Suppressor macrophage treated with lipopolysaccharide for 1 hour (primary cell): ENCODE results near the gene TAGAP.

Experiments
- DNase-seq, 3 donors: peaks; one replicate each; pipeline ENCODE4 v3.0.0-alpha.2; 2020 to 2022

TAGAP gene

GRCh38 chr6:159071843-159072769 lies 27.3 kb upstream of the TAGAP start:
- DNase-seq, result no peak

GRCh38 chr6:159068904-159069578 lies 24.2 kb upstream of the TAGAP start:
- DNase-seq, result no peak

- DNase-seq, result no peak
Observed at GRCh38 chr6:159067334-159067733, 22.5 kb upstream of the TAGAP start.

GRCh38 chr6:159066483-159066882 lies 21.7 kb upstream of the TAGAP start:
- no peak for DNase-seq

- no peak for DNase-seq
Observed at GRCh38 chr6:159065759-159066329, 21.1 kb upstream of the TAGAP start.

- DNase-seq, result no peak
Observed at GRCh38 chr6:159065091-159065490, 20.3 kb upstream of the TAGAP start.

DNA sequence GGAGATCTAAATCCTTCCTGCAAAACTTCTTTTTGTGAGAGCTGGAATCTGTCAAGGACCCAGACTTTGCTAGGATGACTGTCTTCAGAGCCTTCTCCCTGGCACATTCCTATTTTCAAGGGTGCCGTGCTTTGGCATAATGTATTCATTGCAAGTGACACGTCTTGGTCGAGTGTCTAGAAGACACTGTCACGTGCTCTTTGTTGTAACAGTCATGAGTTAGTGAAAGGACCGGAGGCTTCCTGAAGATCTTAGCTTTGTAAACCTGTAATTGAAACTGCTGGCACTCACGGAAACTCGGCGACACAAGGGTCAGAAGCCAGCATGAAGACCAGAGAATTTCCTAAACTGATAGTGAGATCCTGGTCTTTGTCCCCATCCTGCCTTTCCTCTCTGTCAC lies 19.7 kb upstream of the TAGAP start:
- peak in 1 of 3 donors; percentile 50 for DNase-seq

DNA sequence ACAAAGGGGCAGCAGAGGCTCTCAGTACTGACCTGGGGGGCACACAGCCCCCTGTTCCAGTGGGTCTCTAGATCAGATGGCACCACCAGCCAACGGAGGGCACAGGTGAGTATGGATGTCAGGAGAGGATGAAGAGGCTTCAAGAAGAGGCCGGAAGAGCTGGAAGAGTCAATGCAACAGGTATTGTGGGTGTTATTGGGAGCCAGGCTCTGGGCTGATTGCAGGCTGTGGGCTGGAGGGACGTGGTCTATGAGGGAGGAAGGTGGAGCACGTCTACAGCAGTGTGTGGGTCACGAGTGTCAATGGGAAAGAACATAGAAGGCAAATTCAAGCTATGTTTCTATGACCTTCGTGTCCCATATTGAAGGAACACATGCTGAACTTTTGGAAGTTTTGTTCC lies 18.8 kb upstream of the TAGAP start:
- no peak for DNase-seq

GRCh38 chr6:159062976-159063375 lies 18.2 kb upstream of the TAGAP start:
- DNase-seq, result peak; percentile 39 to 81 (median 75)

- peak in 1 of 3 donors; percentile 54 for DNase-seq
Observed at GRCh38 chr6:159062564-159062945, 17.8 kb upstream of the TAGAP start.

DNA sequence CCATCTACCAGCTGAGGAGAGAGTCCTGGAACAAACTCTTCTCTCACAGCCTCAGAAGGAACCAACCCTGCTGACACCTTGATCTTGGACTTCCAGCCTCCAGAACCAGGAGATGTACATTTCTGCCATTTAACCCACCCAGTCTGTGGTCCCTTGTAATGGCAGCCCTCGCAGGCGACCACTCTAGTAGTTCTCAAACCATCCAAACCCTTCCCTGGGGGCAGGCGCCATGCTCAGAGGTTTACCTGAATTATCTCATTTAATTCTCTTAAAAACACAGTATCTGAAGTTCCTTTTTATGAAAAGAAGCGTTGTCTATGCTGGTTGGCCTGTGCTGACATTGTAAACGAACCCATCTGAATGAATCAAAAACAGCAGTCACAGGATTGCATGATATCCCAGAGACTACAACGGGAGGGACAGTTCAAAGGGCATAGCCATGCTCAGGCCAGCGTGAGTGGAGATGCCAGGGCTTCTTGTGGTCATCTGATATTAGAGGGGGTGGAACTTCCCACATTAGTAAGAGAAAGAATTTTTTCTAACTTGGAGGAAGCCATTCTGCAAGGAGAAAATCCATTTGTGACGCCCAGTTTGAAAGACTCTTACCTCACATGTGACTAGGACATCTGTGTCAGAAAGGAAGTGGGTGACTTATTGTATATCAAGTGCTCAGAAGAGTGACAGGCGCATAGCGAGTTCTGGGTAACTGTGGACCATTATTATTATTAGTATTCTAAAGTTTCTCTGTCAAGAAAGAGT lies 17.2 kb upstream of the TAGAP start:
- DNase-seq, result peak; percentile 90 to 99 (median 97)

DNA sequence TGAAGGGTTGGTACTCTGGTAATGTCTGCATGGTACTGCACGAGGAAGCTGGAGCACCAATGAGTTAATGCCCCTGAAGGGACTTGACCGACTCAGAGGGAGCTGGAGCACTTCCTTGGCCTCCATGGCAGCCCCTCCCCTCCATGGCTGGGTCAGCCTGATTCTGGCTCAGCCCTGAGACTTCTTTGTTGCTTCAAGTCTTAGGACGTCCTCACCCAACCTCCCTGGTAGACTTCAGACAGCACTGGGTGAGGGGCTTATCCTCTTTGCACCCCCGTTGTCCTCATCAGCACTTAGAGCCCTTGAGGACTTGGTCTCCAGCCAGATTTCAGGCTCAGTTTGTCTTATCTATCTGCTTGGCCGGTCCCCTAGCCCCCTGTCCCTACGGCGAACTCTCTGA lies 16.4 kb upstream of the TAGAP start:
- no peak for DNase-seq

GRCh38 chr6:159059885-159060506 lies 15.2 kb upstream of the TAGAP start:
- DNase-seq, result no peak

DNA sequence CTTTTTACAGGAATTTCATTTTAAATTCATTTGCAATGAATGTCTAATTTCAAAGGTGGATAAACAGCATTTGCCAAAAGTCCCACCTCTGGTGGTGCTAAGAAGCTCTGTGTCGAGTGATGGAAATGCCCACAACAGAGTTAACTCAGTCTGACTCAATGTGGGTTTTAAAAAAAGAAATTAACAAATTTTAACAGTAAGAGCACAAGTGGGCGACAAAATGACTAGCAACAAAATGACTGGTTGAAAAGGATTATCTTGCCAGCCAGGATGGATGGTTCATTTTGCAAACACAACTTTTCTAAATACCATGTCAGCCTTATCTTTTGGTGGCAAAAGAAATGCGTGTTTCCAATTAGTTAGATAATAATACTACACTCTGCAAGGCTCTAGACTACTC lies 14.3 kb upstream of the TAGAP start:
- peak in 2 of 3 donors; percentile 38 to 49 for DNase-seq

- DNase-seq, result no peak
Observed at GRCh38 chr6:159056899-159057298, 12.1 kb upstream of the TAGAP start.

GRCh38 chr6:159056432-159056831 lies 11.6 kb upstream of the TAGAP start:
- no peak for DNase-seq

DNA sequence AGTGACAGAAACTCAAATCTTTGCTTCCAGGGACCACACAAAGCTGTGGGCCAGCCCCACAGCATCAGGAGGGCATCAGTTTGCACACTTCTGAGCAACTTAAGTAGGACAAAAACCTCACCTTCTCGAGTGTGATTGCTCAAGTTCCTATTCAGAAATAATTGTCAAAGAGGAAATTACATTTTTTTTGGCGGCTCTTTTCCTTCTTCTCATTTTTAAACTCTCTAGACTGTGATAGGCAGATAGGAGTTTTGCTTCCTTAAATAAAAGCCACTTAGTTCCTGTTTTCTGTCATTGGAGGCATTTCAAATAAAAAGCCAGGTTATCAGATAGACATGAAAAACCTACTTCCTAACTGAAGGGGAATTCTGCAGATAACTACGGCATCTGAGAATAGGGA lies 11.2 kb upstream of the TAGAP start:
- peak; percentile 78 to 92 (median 90) for DNase-seq

GRCh38 chr6:159053781-159054398 lies 9.1 kb upstream of the TAGAP start:
- DNase-seq, result peak in 1 of 3 donors; percentile 49

- DNase-seq, result no peak
Observed at GRCh38 chr6:159052720-159053119, 7.9 kb upstream of the TAGAP start.

- no peak for DNase-seq
Observed at GRCh38 chr6:159047891-159048685, 3.3 kb upstream of the TAGAP start.

DNA sequence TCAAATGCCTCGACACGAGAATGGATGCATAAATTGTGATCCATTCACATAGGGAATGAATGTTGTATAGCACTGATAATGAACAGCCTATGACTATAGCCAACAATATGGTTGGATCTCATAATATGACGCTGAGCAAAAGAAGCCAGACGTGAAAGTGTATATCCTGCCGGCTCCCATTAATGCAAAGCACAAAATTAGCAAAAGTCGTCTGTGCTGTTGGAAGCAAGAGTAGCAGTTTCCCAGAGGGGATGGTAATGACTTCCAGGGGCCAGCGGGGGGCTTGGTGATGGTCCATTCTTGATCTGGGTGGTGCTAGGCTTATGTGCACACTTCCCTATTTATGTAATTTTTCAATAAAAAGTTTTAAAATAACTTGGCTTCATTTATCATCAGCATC lies 1.0 kb upstream of the TAGAP start:
- no peak for DNase-seq
